Naive thymus-derived CD4-positive, alpha-beta T cell (primary cell): ENCODE data around the gene STAT3. TPM values are rescaled to one million over a fixed set of nuclear protein-coding genes. Genes with fewer than 3 reads are reported as not detected.
"Not testable (repeated sequence)": the region's sequence is repeated elsewhere in the genome, so short reads cannot be mapped to it uniquely, and the experiment has no call there.

Experiments used
- ATAC-seq: fragments of 150-1000 bp; cut with Tn5 transposase; 2 replicates; pipeline ENCODE4 v1.10.0; 2021; ENCODE audit warnings: mild to moderate bottlenecking, moderate library complexity
- CTCF ChIA-PET: fragments of 350-600 bp; sonication (Branson Sonifier 250); formaldehyde crosslinking; loops from one replicate; lab custom pipeline; 2021; ENCODE audit warnings: antibody characterized with exemption; lab: Charles Lee
- POLR2A ChIA-PET: fragments of 350-600 bp; sonication (Branson Sonifier 250); formaldehyde crosslinking; loops from one replicate; lab custom pipeline; 2021; ENCODE audit warnings: antibody characterized with exemption, inconsistent platforms; lab: Charles Lee
- DNase-seq, 9 donors: peaks; one replicate each; pipeline versions ENCODE4 v3.0.0 to v3.0.0-alpha.2; 2020 to 2022; ENCODE audit warnings: mixed read lengths in 1 of 9
- H3K27ac ChIP-seq: one replicate; pipeline ENCODE4 v1.7.0; 2013; ENCODE audit warnings: mild to moderate bottlenecking, low read depth, low read length, moderate library complexity
- H3K27me3 ChIP-seq, 2 donors: one replicate each; pipeline ENCODE4 v1.7.0; 2013; ENCODE audit warnings: low read length in 2 of 2, mild to moderate bottlenecking in 2 of 2, moderate library complexity in 2 of 2; ENCODE audit not compliant: control insufficient read depth in 2 of 2, insufficient read depth in 2 of 2
- H3K36me3 ChIP-seq, 3 experiments: 1 replicate in 2 of 3; 2 replicates in 1 of 3; pipeline ENCODE4 v1.7.0; 2013; ENCODE audit warnings: low read length in 3 of 3, mild to moderate bottlenecking in 3 of 3, moderate library complexity in 1 of 3; ENCODE audit not compliant: insufficient read depth in 3 of 3, control insufficient read depth in 2 of 3
- H3K4me1 ChIP-seq, 2 donors: one replicate each; pipeline ENCODE4 v1.7.0; 2013; ENCODE audit warnings: low read length in 2 of 2, mild to moderate bottlenecking in 2 of 2, moderate library complexity in 1 of 2; ENCODE audit not compliant: control insufficient read depth in 2 of 2, insufficient read depth in 2 of 2
- H3K4me3 ChIP-seq: 2 replicates; pipeline ENCODE4 v1.7.0; 2013; ENCODE audit warnings: mild to moderate bottlenecking, low read length
- H3K9me3 ChIP-seq, 3 experiments: 1 replicate in 2 of 3; 2 replicates in 1 of 3; pipeline ENCODE4 v1.7.0; 2013; ENCODE audit warnings: low read length in 3 of 3; ENCODE audit not compliant: control insufficient read depth in 2 of 3
- H3K27ac Mint-ChIP-seq, 9 donors: one replicate each; pipeline ENCODE4 v1.8.0; 2020 to 2022; ENCODE audit warnings: mixed read lengths in 9 of 9, mild to moderate bottlenecking in 8 of 9, moderate library complexity in 5 of 9, inconsistent platforms in 2 of 9
- H3K27me3 Mint-ChIP-seq, 5 donors: one replicate each; pipeline ENCODE4 v1.8.0; 2021 to 2022; ENCODE audit warnings: mixed read lengths in 5 of 5, mild to moderate bottlenecking in 1 of 5
- H3K36me3 Mint-ChIP-seq, 5 donors: one replicate each; pipeline ENCODE4 v1.8.0; 2020 to 2022; ENCODE audit warnings: mixed read lengths in 5 of 5, mild to moderate bottlenecking in 3 of 5, inconsistent platforms in 1 of 5
- H3K4me1 Mint-ChIP-seq, 7 donors: one replicate each; pipeline ENCODE4 v1.8.0; 2020 to 2022; ENCODE audit warnings: mixed read lengths in 7 of 7, mild to moderate bottlenecking in 3 of 7, inconsistent platforms in 1 of 7
- H3K4me3 Mint-ChIP-seq, 10 donors: one replicate each; pipeline ENCODE4 v1.8.0; 2020 to 2022; ENCODE audit warnings: mild to moderate bottlenecking in 10 of 10, mixed read lengths in 10 of 10, moderate library complexity in 6 of 10, inconsistent platforms in 2 of 10
- H3K9me3 Mint-ChIP-seq, 11 donors: one replicate each; pipeline ENCODE4 v1.8.0; 2020 to 2022; ENCODE audit warnings: mixed read lengths in 11 of 11, mild to moderate bottlenecking in 4 of 11, inconsistent platforms in 1 of 11, moderate library complexity in 1 of 11
- intact Hi-C, 2 donors: fragments of 100-400 bp; cut with micrococcal nuclease; formaldehyde crosslinking; loops; one replicate each; pipeline ENCODE4 v1.15.1; 2023
- polyA plus RNA-seq, 2 donors: library from polyadenylated mRNA; unstranded; fragments of 300-500 nt; fragmentation: Illumina TruSeq; gene quantifications; one replicate each; pipeline ENCODE4 v1.2.3, GENCODE V29; 2021
- total RNA-seq, 6 experiments: library from RNA in 5 of 6; stranded (reverse) in 5 of 6; gene quantifications; 1 replicate in 5 of 6; 2 replicates in 1 of 6; pipeline ENCODE4 v1.2.3 and lab custom pipeline; 2021 to 2026

The STAT3 gene
- total and polyA plus RNA-seq, 7 experiments from 2014 or later: 133 to 275 (median 189) TPM

DNA sequence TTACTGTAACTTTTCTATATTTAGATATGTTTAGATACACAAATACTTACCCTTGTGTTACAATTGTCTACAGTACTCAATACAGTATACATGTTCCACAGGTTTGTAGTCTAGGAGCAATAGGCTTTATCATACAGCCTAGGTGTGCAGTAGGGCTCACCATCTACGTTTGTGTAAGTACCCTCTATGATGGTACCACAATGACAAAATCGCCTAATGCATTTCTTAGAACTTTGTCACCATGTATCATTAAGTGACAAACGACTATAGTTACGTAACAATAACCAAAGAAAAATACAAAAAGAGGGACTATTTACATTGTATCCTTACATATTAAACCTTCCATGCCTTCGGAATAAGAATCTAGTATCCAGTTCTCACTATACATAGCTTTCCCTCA, 120.0 kb downstream of the STAT3 start:
- H3K36me3 Mint-ChIP-seq: peaks cover 0 to 16% (median 7%) of the 10 kb centered on the region in 5 donors
- Histone ChIP-seq H3K4me1 (peaks cover 48 to 50% of the 10 kb centered on the region in 2 donors), H3K27ac (peak overlapping the region; percentile 58), H3K4me3 (no peak overlapping the region), H3K9me3 (no peaks in the 10 kb centered on the region), H3K27me3 (no peaks in the 10 kb centered on the region), H3K36me3 (no peaks in the 10 kb centered on the region)
- peak overlapping the region; percentile 57 to 99 (median 85) for H3K27ac Mint-ChIP-seq
- intact Hi-C loops: loop anchor here in 1 of 2 donors (5.0 kb wide), 1 partner anchor 69 kb away; no protein-coding TSS in a partner anchor
- H3K27me3 Mint-ChIP-seq: no peaks in the 10 kb centered on the region
- ATAC-seq (no peak), DNase-seq (no peak)
- peaks cover 40 to 77% (median 71%) of the 10 kb centered on the region in 7 donors for H3K4me1 Mint-ChIP-seq
- H3K4me3 Mint-ChIP-seq: peak overlapping the region in 9 of 10 donors; percentile 14 to 100 (median 45)
- CTCF ChIA-PET: interaction anchor here (2.1 to 3.0 kb wide), 2 partner anchors 18 to 46 kb away, joined by 7 to 8 read pairs; no protein-coding TSS in a partner anchor
- POLR2A ChIA-PET: interaction anchor here (1.0 to 18.1 kb wide), 7 partner anchors 9 to 69 kb away, joined by 4 to 321 read pairs (median 5); partner anchors contain the start of gene STAT5A
- peaks cover 0 to 8% (median 0%) of the 10 kb centered on the region in 11 donors for H3K9me3 Mint-ChIP-seq

DNA sequence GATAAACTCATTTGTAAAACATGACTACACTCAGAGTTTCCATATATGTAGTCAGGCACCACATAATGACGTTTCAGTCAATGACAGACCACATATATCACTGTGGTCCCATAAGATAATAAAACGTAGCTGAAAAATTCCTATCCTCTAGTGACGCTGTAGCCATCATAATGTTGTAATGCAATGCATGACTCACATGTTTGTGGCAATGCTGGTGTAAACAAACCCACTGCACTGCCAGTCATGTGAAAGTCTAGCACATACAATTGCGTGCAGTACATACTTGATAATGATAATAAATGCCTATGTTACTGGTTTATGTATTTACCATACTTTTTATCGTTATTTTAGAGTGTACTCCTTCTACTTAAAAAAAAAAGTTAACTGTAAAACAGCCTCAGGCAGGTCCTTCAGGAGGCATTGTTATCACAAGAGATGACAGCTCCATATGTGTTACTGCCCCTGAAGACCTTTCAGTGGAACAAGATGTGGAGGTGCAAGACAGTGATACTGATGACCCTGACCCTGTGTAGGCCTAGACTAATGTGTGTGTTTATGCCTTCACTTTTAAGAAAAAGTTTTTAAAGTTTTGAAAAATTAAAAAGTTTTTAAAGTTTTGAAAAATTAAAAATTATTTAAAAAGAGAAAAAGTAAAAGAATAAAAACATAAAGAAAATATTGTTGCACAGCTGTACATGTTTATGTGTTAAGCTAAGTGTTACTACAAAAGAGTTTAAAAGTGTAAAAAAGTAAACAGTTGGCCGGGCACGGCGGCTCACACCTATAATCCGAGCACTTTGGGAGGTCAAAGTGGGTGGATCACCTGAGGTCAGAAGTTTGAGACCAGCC, 121.1 kb downstream of the STAT3 start:
- DNase-seq: peak in 5 of 9 donors; percentile 37 to 87 (median 43)
- peaks cover 0 to 16% (median 7%) of the 10 kb centered on the region in 5 donors for H3K36me3 Mint-ChIP-seq
- peaks cover 40 to 71% (median 63%) of the 10 kb centered on the region in 7 donors for H3K4me1 Mint-ChIP-seq
- no peaks in the 10 kb centered on the region for H3K27me3 Mint-ChIP-seq
- no peaks in the 10 kb centered on the region for H3K9me3 ChIP-seq
- H3K36me3 ChIP-seq: no peaks in the 10 kb centered on the region
- no peaks in the 10 kb centered on the region for H3K27me3 ChIP-seq
- H3K4me3 Mint-ChIP-seq: peak overlapping the region in 6 of 10 donors; percentile 3 to 48 (median 27)
- CTCF ChIA-PET: interaction anchor here (0.6 kb wide), 1 partner anchor 36 kb away, joined by 3 read pairs; no protein-coding TSS in a partner anchor
- H3K27ac Mint-ChIP-seq: peak overlapping the region in 8 of 9 donors; percentile 58 to 99 (median 82)
- peaks cover 0 to 8% (median 0%) of the 10 kb centered on the region in 11 donors for H3K9me3 Mint-ChIP-seq
- no peak overlapping the region for H3K4me3 ChIP-seq
- peaks cover 45 to 47% of the 10 kb centered on the region in 2 donors for H3K4me1 ChIP-seq
- POLR2A ChIA-PET: interaction anchor here (0.9 to 18.1 kb wide), 6 partner anchors 8 to 68 kb away, joined by 3 to 321 read pairs (median 7); partner anchors contain the start of gene STAT5A
- H3K27ac ChIP-seq: peak overlapping the region; percentile 58
- ATAC-seq: peak; percentile 93
- intact Hi-C loops: loop anchor here in 1 of 2 donors (5.0 kb wide), 1 partner anchor 70 kb away; no protein-coding TSS in a partner anchor

DNA sequence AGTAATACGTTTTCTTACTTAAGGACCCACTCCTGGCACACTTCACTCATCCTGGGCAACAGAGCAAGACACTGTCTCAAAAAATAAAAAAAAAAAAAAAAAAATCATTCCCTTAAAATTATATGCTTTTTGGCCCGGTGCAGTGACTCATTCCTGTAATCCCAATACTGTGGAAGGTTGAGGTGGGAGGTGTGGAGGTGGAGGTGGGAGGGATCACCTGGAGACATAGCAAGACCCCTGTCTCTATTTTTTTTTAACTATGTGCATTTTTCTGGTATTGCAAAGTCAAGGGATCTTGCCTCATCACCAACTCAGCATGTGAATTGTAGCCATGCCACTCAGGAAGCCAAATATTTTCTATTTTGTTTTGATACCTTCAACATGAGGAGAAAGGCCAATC, 121.8 kb downstream of the STAT3 start:
- peak overlapping the region; percentile 9 to 95 (median 81) for H3K27ac Mint-ChIP-seq
- peak overlapping the region in 5 of 10 donors; percentile 3 to 48 (median 34) for H3K4me3 Mint-ChIP-seq
- CTCF ChIA-PET: no interaction called here
- ATAC-seq (no peak), DNase-seq (no peak)
- Histone ChIP-seq H3K9me3 (no peaks in the 10 kb centered on the region), H3K4me1 (peaks cover 38 to 41% of the 10 kb centered on the region in 2 donors), H3K27ac (peak overlapping the region; percentile 54), H3K4me3 (no peak overlapping the region), H3K36me3 (no peaks in the 10 kb centered on the region), H3K27me3 (no peaks in the 10 kb centered on the region)
- intact Hi-C loops: loop anchor here in 1 of 2 donors (5.0 kb wide), 1 partner anchor 71 kb away; no protein-coding TSS in a partner anchor
- no peaks in the 10 kb centered on the region for H3K27me3 Mint-ChIP-seq
- H3K4me1 Mint-ChIP-seq: peaks cover 34 to 67% (median 56%) of the 10 kb centered on the region in 7 donors
- H3K36me3 Mint-ChIP-seq: peaks cover 0 to 15% (median 7%) of the 10 kb centered on the region in 5 donors
- POLR2A ChIA-PET: interaction anchor here (18.1 kb wide), 1 partner anchor 17 kb away, joined by 321 read pairs; no protein-coding TSS in a partner anchor
- H3K9me3 Mint-ChIP-seq: peaks cover 0 to 8% (median 0%) of the 10 kb centered on the region in 11 donors

DNA sequence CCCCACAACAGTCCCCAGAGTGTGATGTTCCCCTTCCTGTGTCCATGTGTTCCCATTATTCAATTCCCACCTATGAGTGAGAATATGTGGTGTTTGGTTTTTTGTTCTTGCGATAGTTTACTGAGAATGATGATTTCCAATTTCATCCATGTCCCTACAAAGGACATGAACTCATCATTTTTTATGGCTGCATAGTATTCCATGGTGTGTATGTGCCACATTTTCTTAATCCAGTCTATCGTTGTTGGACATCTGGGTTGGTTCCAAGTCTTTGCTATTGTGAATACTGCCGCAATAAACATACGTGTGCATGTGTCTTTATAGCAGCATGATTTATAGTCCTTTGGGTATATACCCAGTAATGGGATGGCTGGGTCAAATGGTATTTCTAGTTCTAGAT, 123.9 kb downstream of the STAT3 start:
- DNase-seq, H3K9me3 ChIP-seq, H3K27me3 Mint-ChIP-seq, H3K36me3 ChIP-seq, H3K4me3 ChIP-seq, H3K27me3 ChIP-seq, H3K27ac Mint-ChIP-seq, ATAC-seq, intact Hi-C loops, H3K27ac ChIP-seq, H3K4me3 Mint-ChIP-seq, CTCF ChIA-PET, H3K9me3 Mint-ChIP-seq: not testable (repeated sequence)
- H3K4me1 ChIP-seq: peaks cover 19 to 36% of the 10 kb centered on the region in 2 donors
- POLR2A ChIA-PET: interaction anchor here (0.5 to 18.1 kb wide), 6 partner anchors 8 to 1958 kb away, joined by 3 to 321 read pairs (median 4); no protein-coding TSS in a partner anchor
- H3K36me3 Mint-ChIP-seq: peaks cover 0 to 12% (median 7%) of the 10 kb centered on the region in 5 donors
- peaks cover 26 to 63% (median 49%) of the 10 kb centered on the region in 7 donors for H3K4me1 Mint-ChIP-seq

Other genes with a start within 250 kb of the STAT3 start
- gene RAB5C, start 233.5 kb downstream of the STAT3 start, total RNA-seq: 10 to 100 TPM; 72.0 to 95.2 (median 75.4) TPM
- gene RAB5C, start 233.5 kb downstream of the STAT3 start, polyA plus RNA-seq: 10 to 100 TPM; 56.6 to 63.2 TPM
- gene KCNH4, start 207.3 kb downstream of the STAT3 start, total RNA-seq: under 1 TPM in 3 of 5 experiments, not detected in 2; 0.12 to 0.24 (median 0.16) TPM
- under 1 TPM in 1 of 2 donors, not detected in 1; 0.07 TPM for gene KCNH4, start 207.3 kb downstream of the STAT3 start, polyA plus RNA-seq
- gene HCRT, start 203.0 kb downstream of the STAT3 start, total RNA-seq: not detected
- gene HCRT, start 203.0 kb downstream of the STAT3 start, polyA plus RNA-seq: not detected
- gene GHDC, start 193.9 kb downstream of the STAT3 start, total RNA-seq: 10 to 100 TPM; 15.5 to 29.8 (median 19.9) TPM
- gene GHDC, start 193.9 kb downstream of the STAT3 start, polyA plus RNA-seq: 10 to 100 TPM; 15.2 to 17.4 TPM
- 100 to 1,000 TPM; 143 to 192 (median 183) TPM for gene STAT5B, start 112.1 kb downstream of the STAT3 start, total RNA-seq
- 100 to 1,000 TPM in 1 of 2 donors, 10 to 100 TPM in 1; 98.0 to 135 TPM for gene STAT5B, start 112.1 kb downstream of the STAT3 start, polyA plus RNA-seq
- gene STAT5A, start 99.9 kb downstream of the STAT3 start, total RNA-seq: 100 to 1,000 TPM; 111 to 162 (median 150) TPM
- 100 to 1,000 TPM in 1 of 2 donors, 10 to 100 TPM in 1; 72.8 to 150 TPM for gene STAT5A, start 99.9 kb downstream of the STAT3 start, polyA plus RNA-seq
- gene CAVIN1, start 34.8 kb upstream of the STAT3 start, total RNA-seq: 1 to 10 TPM in 2 of 5 experiments, under 1 TPM in 1, not detected in 2; 0.32 to 3.8 (median 1.1) TPM
- under 1 TPM; 0.25 to 0.81 TPM for gene CAVIN1, start 34.8 kb upstream of the STAT3 start, polyA plus RNA-seq
- gene ATP6V0A1, start 70.4 kb upstream of the STAT3 start, total RNA-seq: 10 to 100 TPM; 16.1 to 74.8 (median 17.9) TPM
- gene ATP6V0A1, start 70.4 kb upstream of the STAT3 start, polyA plus RNA-seq: 10 to 100 TPM; 10.7 to 16.8 TPM
- 10 to 100 TPM; 18.0 to 27.1 (median 22.3) TPM for gene NAGLU, start 147.8 kb upstream of the STAT3 start, total RNA-seq
- 10 to 100 TPM in 1 of 2 donors, 1 to 10 TPM in 1; 6.6 to 17.6 TPM for gene NAGLU, start 147.8 kb upstream of the STAT3 start, polyA plus RNA-seq
- 1 to 10 TPM; 1.2 to 2.2 (median 1.9) TPM for gene HSD17B1, start 164.5 kb upstream of the STAT3 start, total RNA-seq
- gene HSD17B1, start 164.5 kb upstream of the STAT3 start, polyA plus RNA-seq: under 1 TPM; 0.39 to 0.59 TPM
- gene COASY, start 173.7 kb upstream of the STAT3 start, total RNA-seq: 10 to 100 TPM; 45.3 to 76.9 (median 64.5) TPM
- gene COASY, start 173.7 kb upstream of the STAT3 start, polyA plus RNA-seq: 10 to 100 TPM; 56.0 to 59.2 TPM
- gene MLX, start 178.7 kb upstream of the STAT3 start, total RNA-seq: 10 to 100 TPM; 35.3 to 73.9 (median 65.1) TPM
- gene MLX, start 178.7 kb upstream of the STAT3 start, polyA plus RNA-seq: 10 to 100 TPM; 28.1 to 46.8 TPM
- 10 to 100 TPM in 1 of 5 experiments, 1 to 10 TPM in 4; 2.7 to 14.0 (median 5.2) TPM for gene PSMC3IP, start 189.3 kb upstream of the STAT3 start, total RNA-seq
- 1 to 10 TPM; 1.3 to 1.6 TPM for gene PSMC3IP, start 189.3 kb upstream of the STAT3 start, polyA plus RNA-seq
- 100 to 1,000 TPM in 2 of 5 experiments, 10 to 100 TPM in 3; 53.3 to 132 (median 75.7) TPM for gene RETREG3, start 220.9 kb upstream of the STAT3 start, total RNA-seq
- gene RETREG3, start 220.9 kb upstream of the STAT3 start, polyA plus RNA-seq: 100 to 1,000 TPM; 131 to 136 TPM
- gene TUBG1, start 221.2 kb upstream of the STAT3 start, total RNA-seq: 10 to 100 TPM in 3 of 5 experiments, 1 to 10 TPM in 2; 7.8 to 54.4 (median 12.5) TPM
- gene TUBG1, start 221.2 kb upstream of the STAT3 start, polyA plus RNA-seq: 10 to 100 TPM in 1 of 2 donors, 1 to 10 TPM in 1; 4.8 to 12.5 TPM